ENCODE results near the gene CHTOP. TPM values are rescaled to one million over a fixed set of nuclear protein-coding genes. Genes with fewer than 3 reads are reported as not detected.

The CHTOP gene
- total RNA-seq, 4 donors from 2014 or later: 34.5 to 43.8 (median 37.6) TPM

GRCh38 chr1:153614906-153615305 lies 19.0 kb upstream of the CHTOP start:
- Histone ChIP-seq H3K4me3 (no peak overlapping the region), H3K4me1 (peaks cover 41 to 54% (median 45%) of the 10 kb centered on the region in 4 donors), H3K9me3 (no peaks in the 10 kb centered on the region), H3K27me3 (no peaks in the 10 kb centered on the region), H3K27ac (replicated peaks in 1 of 4) (no peak overlapping the region), H3K36me3 (peaks cover 0 to 18% (median 11%) of the 10 kb centered on the region in 4 donors)
- no peak for DNase-seq (ENCODE audit: extremely low spot score)
- 97% methylated on average over 5 of the region's 7 CpGs for WGBS
- no peak for TF ChIP-seq POLR2AphosphoS5 (IDR thresholded peaks at IDR 0.05)
- no peak for TF ChIP-seq POLR2A (IDR thresholded peaks at IDR 0.05; ENCODE audit: low read depth)
- TF ChIP-seq EP300 (IDR thresholded peaks at IDR 0.05): no peak
- no peak for TF ChIP-seq CTCF (IDR thresholded peaks at IDR 0.05)
- intact Hi-C loops (cut with DNase I): loop anchor here (5.0 kb wide), 3 partner anchors 43 to 103 kb away; no protein-coding TSS in a partner anchor

GRCh38 chr1:153615406-153615805 lies 18.5 kb upstream of the CHTOP start:
- Histone ChIP-seq H3K4me1 (peaks cover 36 to 49% (median 40%) of the 10 kb centered on the region in 4 donors), H3K4me3 (no peak overlapping the region), H3K36me3 (peaks cover 0 to 23% (median 14%) of the 10 kb centered on the region in 4 donors), H3K27me3 (no peaks in the 10 kb centered on the region), H3K9me3 (no peaks in the 10 kb centered on the region), H3K27ac (replicated peaks in 1 of 4) (no peak overlapping the region)
- intact Hi-C loops (cut with DNase I): loop anchor here (5.0 kb wide), 2 partner anchors 43 to 83 kb away; no protein-coding TSS in a partner anchor
- 100% methylated on average over 1 of the region's 2 CpGs for WGBS
- DNase-seq (ENCODE audit: extremely low spot score): no peak
- TF ChIP-seq CTCF (IDR thresholded peaks at IDR 0.05): no peak
- no peak for TF ChIP-seq POLR2AphosphoS5 (IDR thresholded peaks at IDR 0.05)
- TF ChIP-seq POLR2A (IDR thresholded peaks at IDR 0.05; ENCODE audit: low read depth): no peak
- no peak for TF ChIP-seq EP300 (IDR thresholded peaks at IDR 0.05)

GRCh38 chr1:153616144-153616916 lies 17.5 kb upstream of the CHTOP start, which contains the start of gene S100A14:
TSS of gene S100A14 (minus strand) at chr1:153616325. CDS start at chr1:153615858, 467 bp downstream.
- 75% methylated on average over 9 of the region's 10 CpGs for WGBS
- intact Hi-C loops (cut with DNase I): loop anchor here (5.0 kb wide), 2 partner anchors 44 to 84 kb away; no protein-coding TSS in a partner anchor

GRCh38 chr1:153616917-153617311 lies 17.0 kb upstream of the CHTOP start:
- Histone ChIP-seq H3K4me1 (peaks cover 21 to 34% (median 28%) of the 10 kb centered on the region in 4 donors), H3K27ac (replicated peaks in 1 of 4) (peak overlapping the region in 2 of 4 donors; percentile 35 to 46), H3K4me3 (no peak overlapping the region), H3K9me3 (no peaks in the 10 kb centered on the region), H3K36me3 (peaks cover 0 to 26% (median 16%) of the 10 kb centered on the region in 4 donors), H3K27me3 (no peaks in the 10 kb centered on the region)
- WGBS: 20% methylated on average over 1 of the region's 5 CpGs
- intact Hi-C loops (cut with DNase I): loop anchor here (5.0 kb wide), 2 partner anchors 45 to 85 kb away; no protein-coding TSS in a partner anchor
- DNase-seq (ENCODE audit: extremely low spot score): no peak
- no peak for TF ChIP-seq POLR2A (IDR thresholded peaks at IDR 0.05; ENCODE audit: low read depth)
- no peak for TF ChIP-seq EP300 (IDR thresholded peaks at IDR 0.05)

More at GRCh38 chr1:153616144-153616916, 17.5 kb upstream of the CHTOP start, which contains the start of gene S100A14:
- no peak for DNase-seq (ENCODE audit: extremely low spot score)
- H3K27me3 ChIP-seq: no peaks in the 10 kb centered on the region
- H3K36me3 ChIP-seq: peaks cover 0 to 23% (median 15%) of the 10 kb centered on the region in 4 donors
- TF ChIP-seq CTCF (IDR thresholded peaks at IDR 0.05) (no peak), POLR2A (IDR thresholded peaks at IDR 0.05; ENCODE audit: low read depth) (no peak), EP300 (IDR thresholded peaks at IDR 0.05) (no peak), POLR2AphosphoS5 (IDR thresholded peaks at IDR 0.05) (no peak)
- H3K9me3 ChIP-seq: no peaks in the 10 kb centered on the region
- H3K4me3 ChIP-seq: no peak within 1 kb of the TSS
- peak within 1 kb of the TSS in 2 of 4 donors; percentile 35 to 46 for H3K27ac ChIP-seq (replicated peaks in 1 of 4)
- peaks cover 27 to 40% (median 31%) of the 10 kb centered on the region in 4 donors for H3K4me1 ChIP-seq

GRCh38 chr1:153617663-153618062 lies 16.2 kb upstream of the CHTOP start:
- 62% methylated on average over 5 of the region's 6 CpGs for WGBS
- Histone ChIP-seq H3K27me3 (no peaks in the 10 kb centered on the region), H3K9me3 (no peaks in the 10 kb centered on the region), H3K27ac (replicated peaks in 1 of 4) (peak overlapping the region in 2 of 4 donors; percentile 9 to 46), H3K4me3 (no peak overlapping the region), H3K4me1 (peaks cover 20 to 31% (median 28%) of the 10 kb centered on the region in 4 donors), H3K36me3 (peaks cover 0 to 33% (median 18%) of the 10 kb centered on the region in 4 donors)
- intact Hi-C loops (cut with DNase I): loop anchor here (5.0 kb wide), 2 partner anchors 45 to 85 kb away; no protein-coding TSS in a partner anchor
- no peak for DNase-seq (ENCODE audit: extremely low spot score)
- TF ChIP-seq CTCF (IDR thresholded peaks at IDR 0.05) (peak; percentile 33 to 54 (median 52)), POLR2AphosphoS5 (IDR thresholded peaks at IDR 0.05) (peak in 1 of 2 donors; percentile 58), EP300 (IDR thresholded peaks at IDR 0.05) (no peak), POLR2A (IDR thresholded peaks at IDR 0.05; ENCODE audit: low read depth) (no peak)

All from esophagus muscularis mucosa (tissue), 4 donors.